ENCODE data around the gene PEBP1.

The PEBP1 gene

DNA sequence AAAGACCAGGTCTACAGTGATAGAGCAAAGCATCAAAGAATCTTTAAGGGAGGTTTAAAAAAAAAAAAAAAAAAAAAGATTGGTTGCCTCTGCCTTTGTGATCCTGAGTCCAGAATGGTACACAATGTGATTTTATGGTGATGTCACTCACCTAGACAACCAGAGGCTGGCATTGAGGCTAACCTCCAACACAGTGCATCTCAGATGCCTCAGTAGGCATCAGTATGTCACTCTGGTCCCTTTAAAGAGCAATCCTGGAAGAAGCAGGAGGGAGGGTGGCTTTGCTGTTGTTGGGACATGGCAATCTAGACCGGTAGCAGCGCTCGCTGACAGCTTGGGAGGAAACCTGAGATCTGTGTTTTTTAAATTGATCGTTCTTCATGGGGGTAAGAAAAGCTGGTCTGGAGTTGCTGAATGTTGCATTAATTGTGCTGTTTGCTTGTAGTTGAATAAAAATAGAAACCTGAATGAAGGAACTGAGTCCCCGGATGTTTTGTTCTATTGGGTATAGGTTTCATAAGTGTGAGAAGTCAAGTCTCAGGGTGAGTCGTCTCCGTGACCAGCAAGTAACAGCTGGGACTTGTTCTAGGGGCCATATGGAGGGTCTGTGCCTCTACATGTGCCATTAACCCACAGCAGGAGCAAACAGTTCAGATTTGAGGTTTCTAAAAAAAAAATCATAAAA lies 9.3 kb downstream of the PEBP1 start:
- DNase-seq (no peak), ATAC-seq (ENCODE audit: insufficient read depth, low read depth) (no peak)
- H3K4me2 ChIP-seq (ENCODE audit: insufficient read depth, low read length): no peak overlapping the region
- no peaks in the 10 kb centered on the region for H3K27me3 ChIP-seq (ENCODE audit: insufficient read depth, low read length, poor library complexity)
- no peaks in the 10 kb centered on the region for H3K9me3 ChIP-seq (ENCODE audit: insufficient read depth, low read length, severe bottlenecking)
- H4K20me1 ChIP-seq (ENCODE audit: insufficient read depth, low read length): 0 out of 2 replicates have a peak, but pooled peaks cover 7% of the 10 kb centered on the region
- no peak overlapping the region for H3K4me3 ChIP-seq (ENCODE audit: low read depth in 1 of 2, low read length in 2 of 2)
- H3K4me1 ChIP-seq (ENCODE audit: insufficient read depth, low read length): no peaks in the 10 kb centered on the region
- H3K36me3 ChIP-seq (ENCODE audit: insufficient read depth, low read length): peaks cover 71% of the 10 kb centered on the region
- H3K9ac ChIP-seq (ENCODE audit: low read depth, low read length): no peak overlapping the region
- H2AFZ ChIP-seq (ENCODE audit: low read depth, low read length): no peak overlapping the region
- no peak overlapping the region for H3K27ac ChIP-seq (ENCODE audit: low read length)
- TF ChIP-seq, protein P1, sequence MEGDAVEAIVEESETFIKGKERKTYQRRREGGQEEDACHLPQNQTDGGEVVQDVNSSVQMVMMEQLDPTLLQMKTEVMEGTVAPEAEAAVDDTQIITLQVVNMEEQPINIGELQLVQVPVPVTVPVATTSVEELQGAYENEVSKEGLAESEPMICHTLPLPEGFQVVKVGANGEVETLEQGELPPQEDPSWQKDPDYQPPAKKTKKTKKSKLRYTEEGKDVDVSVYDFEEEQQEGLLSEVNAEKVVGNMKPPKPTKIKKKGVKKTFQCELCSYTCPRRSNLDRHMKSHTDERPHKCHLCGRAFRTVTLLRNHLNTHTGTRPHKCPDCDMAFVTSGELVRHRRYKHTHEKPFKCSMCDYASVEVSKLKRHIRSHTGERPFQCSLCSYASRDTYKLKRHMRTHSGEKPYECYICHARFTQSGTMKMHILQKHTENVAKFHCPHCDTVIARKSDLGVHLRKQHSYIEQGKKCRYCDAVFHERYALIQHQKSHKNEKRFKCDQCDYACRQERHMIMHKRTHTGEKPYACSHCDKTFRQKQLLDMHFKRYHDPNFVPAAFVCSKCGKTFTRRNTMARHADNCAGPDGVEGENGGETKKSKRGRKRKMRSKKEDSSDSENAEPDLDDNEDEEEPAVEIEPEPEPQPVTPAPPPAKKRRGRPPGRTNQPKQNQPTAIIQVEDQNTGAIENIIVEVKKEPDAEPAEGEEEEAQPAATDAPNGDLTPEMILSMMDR (IDR thresholded peaks at IDR 0.05; ENCODE audit: borderline replicate concordance, extremely low read depth, low read length, poor library complexity, severe bottlenecking): no peak
- no peak for TF ChIP-seq EZH2 (IDR thresholded peaks at IDR 0.05; ENCODE audit: borderline replicate concordance, low read depth, low read length, severe bottlenecking)
- H3K79me2 ChIP-seq (ENCODE audit: insufficient read depth, low read length): 0 out of 2 replicates have a peak, but pooled peaks cover 2% of the 10 kb centered on the region

DNA sequence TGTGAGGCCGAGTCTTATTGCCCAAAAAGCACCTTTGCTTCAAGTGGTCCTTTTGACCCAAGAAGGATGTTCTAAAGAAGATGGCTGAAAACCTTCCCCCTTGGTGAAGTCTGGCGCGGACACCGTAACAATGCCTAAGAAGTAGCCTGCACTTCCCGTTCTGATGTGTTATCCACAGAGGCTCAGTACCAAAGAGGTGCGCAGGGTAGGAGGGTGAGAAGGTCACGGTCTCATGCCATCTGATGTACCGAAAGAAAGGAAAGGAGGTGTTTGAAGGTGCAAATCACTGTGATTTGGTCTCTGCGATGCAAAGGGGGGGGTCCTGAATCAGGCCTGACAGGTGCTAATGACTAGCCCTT lies 9.9 kb downstream of the PEBP1 start:
- no peak for DNase-seq
- no peak overlapping the region for H3K9ac ChIP-seq (ENCODE audit: low read depth, low read length)
- H3K27me3 ChIP-seq (ENCODE audit: insufficient read depth, low read length, poor library complexity): no peaks in the 10 kb centered on the region
- H3K4me2 ChIP-seq (ENCODE audit: insufficient read depth, low read length): no peak overlapping the region
- no peaks in the 10 kb centered on the region for H3K9me3 ChIP-seq (ENCODE audit: insufficient read depth, low read length, severe bottlenecking)
- H2AFZ ChIP-seq (ENCODE audit: low read depth, low read length): no peak overlapping the region
- H3K36me3 ChIP-seq (ENCODE audit: insufficient read depth, low read length): peaks cover 66% of the 10 kb centered on the region
- H4K20me1 ChIP-seq (ENCODE audit: insufficient read depth, low read length): 0 out of 2 replicates have a peak, but pooled peaks cover 7% of the 10 kb centered on the region
- no peak overlapping the region for H3K27ac ChIP-seq (ENCODE audit: low read length)
- H3K4me3 ChIP-seq (ENCODE audit: low read depth in 1 of 2, low read length in 2 of 2): no peak overlapping the region
- 0 out of 2 replicates have a peak, but pooled peaks cover 2% of the 10 kb centered on the region for H3K79me2 ChIP-seq (ENCODE audit: insufficient read depth, low read length)
- TF ChIP-seq, protein P1 (IDR thresholded peaks at IDR 0.05; ENCODE audit: borderline replicate concordance, extremely low read depth, low read length, poor library complexity, severe bottlenecking): no peak
- TF ChIP-seq EZH2 (IDR thresholded peaks at IDR 0.05; ENCODE audit: borderline replicate concordance, low read depth, low read length, severe bottlenecking): no peak
- no peaks in the 10 kb centered on the region for H3K4me1 ChIP-seq (ENCODE audit: insufficient read depth, low read length)
- ATAC-seq (ENCODE audit: insufficient read depth, low read depth): no peak

DNA sequence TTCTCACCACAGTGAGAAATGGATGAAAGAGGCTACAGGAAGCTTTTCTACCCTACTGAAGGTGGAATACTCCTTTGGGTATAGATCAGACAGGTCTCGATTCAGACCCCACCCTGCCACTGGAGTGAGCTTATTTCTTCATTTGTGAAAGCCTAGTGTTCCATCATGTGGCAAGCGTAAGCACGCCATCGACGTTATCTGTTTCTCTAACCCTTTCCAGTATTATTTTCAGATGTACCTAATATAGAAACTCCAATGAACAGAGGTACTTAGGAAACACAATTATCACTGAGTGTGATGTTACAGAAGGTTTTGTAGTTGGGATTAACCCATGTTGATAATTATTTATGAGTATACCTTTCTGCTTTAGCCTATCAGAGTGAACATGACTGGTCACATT lies 12.4 kb downstream of the PEBP1 start:
- TF ChIP-seq, protein P1 (IDR thresholded peaks at IDR 0.05; ENCODE audit: borderline replicate concordance, extremely low read depth, low read length, poor library complexity, severe bottlenecking): no peak
- TF ChIP-seq EZH2 (IDR thresholded peaks at IDR 0.05; ENCODE audit: borderline replicate concordance, low read depth, low read length, severe bottlenecking): no peak
- Histone ChIP-seq H3K4me2 (ENCODE audit: insufficient read depth, low read length) (no peak overlapping the region), H3K9ac (ENCODE audit: low read depth, low read length) (no peak overlapping the region), H3K79me2 (ENCODE audit: insufficient read depth, low read length) (no peaks in the 10 kb centered on the region), H3K27me3 (ENCODE audit: insufficient read depth, low read length, poor library complexity) (no peaks in the 10 kb centered on the region), H3K36me3 (ENCODE audit: insufficient read depth, low read length) (peaks cover 62% of the 10 kb centered on the region), H3K27ac (ENCODE audit: low read length) (no peak overlapping the region), H3K4me3 (ENCODE audit: low read depth in 1 of 2, low read length in 2 of 2) (no peak overlapping the region), H2AFZ (ENCODE audit: low read depth, low read length) (no peak overlapping the region), H3K9me3 (ENCODE audit: insufficient read depth, low read length, severe bottlenecking) (no peaks in the 10 kb centered on the region), H3K4me1 (ENCODE audit: insufficient read depth, low read length) (no peaks in the 10 kb centered on the region), H4K20me1 (ENCODE audit: insufficient read depth, low read length) (0 out of 2 replicates have a peak, but pooled peaks cover 3% of the 10 kb centered on the region)
- ATAC-seq (ENCODE audit: insufficient read depth, low read depth) (no peak; the same call in 2 of the 3 replicates), DNase-seq (no peak)
